K562 (cell line): ENCODE data around the gene HOXC10. TPM values are rescaled to one million over a fixed set of nuclear protein-coding genes. Genes with fewer than 3 reads are reported as not detected.

ENCODE experiments used
- ATAC-seq: fragments of 200-7000 bp; cut with Tn5 transposase; 3 replicates; pipeline ENCODE4 v1.9.1; 2020; ENCODE audit warnings: moderate library complexity
- BruUV-seq: library from RNA; stranded (reverse); fragments of 400-500 nt; replicated peaks from 2 replicates; lab custom pipeline; 2021; lab: Mats Ljungman, UMichigan
- CTCF ChIA-PET: fragments of 300-600 bp; formaldehyde crosslinking; extraction: SDS; loops from one replicate; lab custom pipeline; 2021; ENCODE audit warnings: low intra/inter-chr PET ratio; lab: Yijun Ruan, JAX
- POLR2A ChIA-PET: fragments of 300-600, 350-650 bp; sonication (Branson Sonifier 250); formaldehyde crosslinking; extraction: SDS; loops from one replicate; lab custom pipeline; 2021; ENCODE audit warnings: antibody characterized with exemption, inconsistent platforms; lab: Yijun Ruan, JAX
- DNase-seq, 4 experiments: peaks; one replicate each; pipeline versions ENCODE4 v3.0.0 to v3.0.0-alpha.2; 2011 to 2018; ENCODE audit warnings: low spot score in 3 of 4, mixed read lengths in 3 of 4; ENCODE audit errors: extremely low read depth in 1 of 4
- FAIRE-seq: peaks from 2 replicates; lab custom pipeline; 2011; peaks lifted over from hg19 to GRCh38; lab: Jason Lieb, UNC
- H2AFZ ChIP-seq: 2 replicates; pipeline ENCODE4 v1.6.0; 2011; ENCODE audit warnings: low read depth, low read length, control low read depth, inconsistent platforms
- H3K27ac ChIP-seq: fragments of 200-600 bp; 3 replicates; pipeline ENCODE4 v1.8.0; 2011; ENCODE audit warnings: low read depth, mild to moderate bottlenecking, control low read depth, inconsistent platforms, low read length, moderate library complexity, mixed read lengths; ENCODE audit errors: extremely low read depth
- H3K27me3 ChIP-seq, 2 experiments: fragments of 300-600 bp in 1 of 2; 2 replicates in 1 of 2; 3 replicates in 1 of 2; pipeline versions ENCODE4 v1.6.0 to v1.8.0; 2011; ENCODE audit warnings: inconsistent platforms in 2 of 2, low read length in 2 of 2, mild to moderate bottlenecking in 1 of 2, mixed read lengths in 1 of 2, moderate library complexity in 1 of 2; ENCODE audit not compliant: control insufficient read depth in 2 of 2, insufficient read depth in 2 of 2
- H3K36me3 ChIP-seq: fragments of 300-600 bp; 3 replicates; pipeline ENCODE4 v1.8.0; 2011; ENCODE audit warnings: mild to moderate bottlenecking, low read length, inconsistent platforms; ENCODE audit not compliant: control insufficient read depth, insufficient read depth
- H3K4me1 ChIP-seq, 2 experiments: fragments of 200-600 bp in 1 of 2; replicated peaks in 1 of 2; 2 replicates in 1 of 2; 3 replicates in 1 of 2; pipeline versions ENCODE4 v1.5.1 to v1.8.0; 2011; ENCODE audit warnings: inconsistent platforms in 2 of 2, low read length in 2 of 2, mild to moderate bottlenecking in 1 of 2, mixed read lengths in 1 of 2, moderate library complexity in 1 of 2; ENCODE audit not compliant: control insufficient read depth in 2 of 2, insufficient read depth in 2 of 2
- H3K4me2 ChIP-seq: 2 replicates; pipeline ENCODE4 v1.6.1; 2011; ENCODE audit warnings: low read length, control low read depth, inconsistent platforms, mixed read lengths; ENCODE audit not compliant: insufficient read depth
- H3K4me3 ChIP-seq: fragments of 200-600 bp; sonication (generic), shearing (Covaris generic); 2 replicates; pipeline ENCODE4 v1.5.1; 2016; ENCODE audit warnings: control low read depth, inconsistent platforms
- H3K79me2 ChIP-seq: fragments of 200-600 bp; 3 replicates; pipeline ENCODE4 v1.8.0; 2011; ENCODE audit warnings: low read length, inconsistent platforms; ENCODE audit not compliant: control insufficient read depth, insufficient read depth
- H3K9ac ChIP-seq, 2 experiments: 2 replicates each; pipeline versions ENCODE4 v1.6.0 to v1.6.1; 2011; ENCODE audit warnings: low read depth in 2 of 2, low read length in 2 of 2, control low read depth in 1 of 2, inconsistent platforms in 1 of 2, mild to moderate bottlenecking in 1 of 2, mixed read lengths in 1 of 2; ENCODE audit not compliant: insufficient read depth in 1 of 2
- H3K9me1 ChIP-seq: one replicate; pipeline ENCODE4 v1.6.0; 2011; ENCODE audit warnings: inconsistent platforms, mild to moderate bottlenecking, low read length, moderate library complexity; ENCODE audit not compliant: control insufficient read depth, insufficient read depth
- H3K9me3 ChIP-seq: replicated peaks from 2 replicates; pipeline ENCODE4 v1.5.1; 2011; ENCODE audit warnings: low read depth, low read length, inconsistent platforms; ENCODE audit not compliant: control insufficient read depth, insufficient read depth
- H4K20me1 ChIP-seq: replicated peaks from 2 replicates; pipeline ENCODE4 v1.6.1; 2011; ENCODE audit warnings: low read length, inconsistent platforms, mixed read lengths; ENCODE audit not compliant: control insufficient read depth, insufficient read depth
- CHD7 ChIP-seq: fragments of 200-600 bp; sonication (generic); IDR thresholded peaks from one replicate; pipeline ENCODE4 v1.6.1; 2012; ENCODE audit warnings: mild to moderate bottlenecking, low read depth, low read length, inconsistent platforms
- ETS1 ChIP-seq: conservative IDR thresholded peaks from 2 replicates; pipeline ENCODE4 v1.6.1; 2011; ENCODE audit warnings: low read depth, mild to moderate bottlenecking, low read length; ENCODE audit not compliant: control insufficient read depth
- PHF20 ChIP-seq: fragments of 450-650 bp; IDR thresholded peaks from 2 replicates; pipeline ENCODE4 v1.6.1; 2018; ENCODE audit not compliant: partially characterized antibody
- SNAPC5 ChIP-seq: fragments of 250-450 bp; sonication (Bioruptor Pico); IDR thresholded peaks from 2 replicates; pipeline ENCODE4 v1.8.0; 2021; ENCODE audit warnings: moderate library complexity, mild to moderate bottlenecking, inconsistent platforms
- ZNF778 ChIP-seq: fragments of 450-650 bp; formaldehyde crosslinking; IDR thresholded peaks from 2 replicates; pipeline ENCODE4 v1.4.0; 2020; ENCODE audit warnings: mild to moderate bottlenecking, moderate library complexity
- WGBS: fragments of 100-300 bp; shearing (Covaris generic); methylation state at CpG from one replicate; pipeline ENCODE4 v1.1.6; 2016; ENCODE audit warnings: low coverage, mixed read lengths; ENCODE audit not compliant: insufficient coverage; ENCODE audit errors: missing lambda C conversion rate; 5-methylcytosine and 5-hydroxymethylcytosine counted together
- in situ Hi-C: fragments of 300-500 bp; cut with MboI; formaldehyde crosslinking; loops from 4 replicates; pipeline ENCODE4 v1.15.0; 2018; ENCODE audit warnings: inconsistent platforms, mixed read lengths
- intact Hi-C: fragments of 100-400 bp; cut with micrococcal nuclease; formaldehyde crosslinking; loops from 2 replicates; pipeline ENCODE4 v1.14.2; 2022
- polyA plus RNA-seq, 8 experiments: library from polyadenylated mRNA; depleted of rRNA in 4 of 8; stranded (reverse) in 5 of 8; unstranded in 3 of 8; fragments of >200 nt; fragmentation: Nextera tagmentation in 2 of 8; fragmentation: Illumina TruSeq in 1 of 8; extraction: Ambion mirVana in 2 of 8; extraction: Trizol in 1 of 8; gene quantifications; 2 replicates each; pipeline versions ENCODE4 v1.2.1 to v1.2.3, GENCODE V29; 2011 to 2014; ENCODE audit warnings: inconsistent platforms in 1 of 8, missing spikeins in 1 of 8
- total RNA-seq, 7 experiments: library from RNA; depleted of rRNA in 6 of 7; stranded (reverse); fragments of >200 nt in 6 of 7; fragmentation: Illumina TruSeq in 2 of 7; extraction: Trizol in 2 of 7; gene quantifications; 2 replicates each; pipeline versions ENCODE4 v1.2.1 to v1.2.3, GENCODE V29; 2011 to 2021; ENCODE audit warnings: low replicate concordance in 1 of 7

Gene HOXC10
- total and polyA plus RNA-seq, 9 of the 15 experiments (the other 6 are each of a cell fraction or from before 2014, with no cell fraction given): 0.13 to 0.77 (median 0.35) TPM; not detected in 2

GRCh38 chr12:53955776-53956250 is 29.1 kb upstream of the HOXC10 start:
- CTCF ChIA-PET: no interaction called here
- in situ Hi-C loops: no loop called here
- peaks cover 0 to 26% of the 10 kb centered on the region in 2 experiments; a peak in 2 of 5 replicates for H3K4me1 ChIP-seq
- H3K79me2 ChIP-seq: no peaks in the 10 kb centered on the region
- peaks cover 25% of the 10 kb centered on the region for H4K20me1 ChIP-seq
- H2AFZ ChIP-seq: no peak overlapping the region
- intact Hi-C loops: no loop called here
- no TSS peak for BruUV-seq
- POLR2A ChIA-PET: interaction anchor here (0.9 kb wide), 1 partner anchor 11 kb away, joined by 4 read pairs; no protein-coding TSS in a partner anchor
- ATAC-seq (no peak), DNase-seq (no peak), FAIRE-seq (no peak)
- no peaks in the 10 kb centered on the region for H3K9me3 ChIP-seq
- no peaks in the 10 kb centered on the region for H3K36me3 ChIP-seq
- H3K9me1 ChIP-seq: no peaks in the 10 kb centered on the region
- 5% methylated on average over 8 of the region's 10 CpGs for WGBS
- peaks cover 63 to 95% of the 10 kb centered on the region in 2 experiments for H3K27me3 ChIP-seq
- no peak overlapping the region for H3K4me2 ChIP-seq
- H3K27ac ChIP-seq: no peak overlapping the region
- no peak overlapping the region for H3K9ac ChIP-seq
- no peak overlapping the region for H3K4me3 ChIP-seq
- TF ChIP-seq SNAPC5 (CRISPR knock-in tag) (no peak), CHD7 (no peak), PHF20 (no peak), ZNF778 (CRISPR knock-in tag) (no peak), ETS1 (no peak)
